Fibroblast of skin of right quadriceps (primary cell): ENCODE measurements around the gene STK24.

ENCODE experiments used
- DNase-seq: peaks from one replicate; pipeline ENCODE4 v3.0.0-alpha.2; 2013

Gene STK24

GRCh38 chr13:98398581-98398980 lies 178.3 kb downstream of the STK24 start:
- peak; percentile 56 for DNase-seq

DNA sequence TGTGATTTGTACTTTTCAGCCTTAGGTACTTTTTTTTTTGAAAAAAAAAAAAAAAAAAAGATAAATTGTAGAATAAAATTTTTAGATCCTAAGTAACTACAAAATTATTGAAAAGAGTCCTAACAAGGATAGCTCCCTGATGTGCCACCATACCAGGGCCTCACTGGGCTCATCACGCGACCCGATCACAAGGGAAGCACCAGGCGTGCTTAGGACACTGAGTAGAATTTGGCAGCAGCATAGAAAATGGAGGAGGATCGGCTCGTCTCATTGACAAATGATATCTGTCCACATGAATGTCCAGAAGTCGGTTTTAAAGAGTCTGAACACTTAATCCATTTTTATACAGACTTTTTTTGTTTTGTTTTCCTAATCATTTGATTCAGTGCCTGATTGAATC lies 179.0 kb downstream of the STK24 start:
- no peak for DNase-seq

DNA sequence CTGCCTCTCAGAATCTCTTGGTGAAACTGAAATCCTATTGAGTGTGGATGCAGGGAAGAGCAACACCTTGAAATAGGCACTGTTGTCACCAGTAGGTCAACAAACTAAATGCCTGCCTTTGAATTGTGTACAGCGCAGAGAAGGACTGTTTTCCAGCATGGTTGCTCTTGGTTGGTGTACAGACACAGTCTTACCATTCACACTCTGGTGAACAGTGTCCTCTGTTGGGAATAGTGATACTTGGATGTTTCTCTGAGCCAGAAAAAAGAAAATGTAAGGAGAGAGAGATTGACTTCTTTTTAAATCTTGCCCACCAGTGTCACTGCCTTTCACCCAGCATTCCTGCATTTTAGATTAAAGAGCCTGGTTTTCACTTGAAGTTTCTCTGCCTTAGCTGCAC lies 179.7 kb downstream of the STK24 start:
- DNase-seq, result no peak

- DNase-seq, result no peak
Observed at GRCh38 chr13:98396071-98396710, 180.7 kb downstream of the STK24 start.
